Testis (tissue), 3 donors: Measurements from ENCODE around the gene PFKL. TPM values are rescaled to one million over a fixed set of nuclear protein-coding genes. Genes with fewer than 3 reads are reported as not detected.

ENCODE experiments used
- DNase-seq: peaks from one replicate; pipeline ENCODE4 v3.0.0-alpha.2; 2019
- H3K27ac ChIP-seq, 2 donors: fragments of 200-600 bp; sonication (generic); one replicate each; pipeline ENCODE4 v1.5.1; 2019
- H3K27me3 ChIP-seq: fragments of 200-600 bp; sonication (generic); one replicate; pipeline ENCODE4 v1.5.1; 2019
- H3K36me3 ChIP-seq: fragments of 200-600 bp; sonication (generic); one replicate; pipeline ENCODE4 v1.5.1; 2017; ENCODE audit warnings: low read depth; ENCODE audit errors: missing control alignments
- H3K4me1 ChIP-seq: fragments of 200-600 bp; sonication (generic); one replicate; pipeline ENCODE4 v1.5.1; 2019
- H3K4me3 ChIP-seq, 2 donors: fragments of 200-600 bp; sonication (generic); one replicate each; pipeline ENCODE4 v1.5.1; 2017 to 2019
- H3K9me3 ChIP-seq: fragments of 200-600 bp; sonication (generic); one replicate; pipeline ENCODE4 v1.5.1; 2017
- POLR2A ChIP-seq: fragments of 450-650 bp; IDR thresholded peaks from one replicate; pipeline ENCODE4 v1.6.1; 2017; ENCODE audit warnings: antibody characterized with exemption, mild to moderate bottlenecking, moderate library complexity
- WGBS, 2 donors: methylation state at CpG; one replicate each; pipeline ENCODE4 v1.1.5; 2018; 5-methylcytosine and 5-hydroxymethylcytosine counted together
- intact Hi-C: fragments of 100-400 bp; cut with DNase I; formaldehyde crosslinking; loops from one replicate; pipeline ENCODE4 v1.15.1; 2023; ENCODE audit warnings: low total_unique reads
- polyA plus RNA-seq: library from polyadenylated mRNA; stranded (reverse); fragments of 350-450 nt; fragmentation: Illumina TruSeq; extraction: RNeasy Lipid Tissue Mini Kit (QIAGEN cat#74804); gene quantifications from one replicate; pipeline ENCODE4 v1.2.3, GENCODE V29; 2014; ENCODE audit warnings: low read depth, low replicate concordance; ENCODE audit not compliant: insufficient read depth
- total RNA-seq, 2 donors: library from RNA; depleted of rRNA; stranded (reverse); fragments of >200 nt; gene quantifications; one replicate each; pipeline ENCODE4 v1.2.3, GENCODE V29; 2016
- TF ChIP-seq, protein P1 (sequence below), 3 experiments: fragments of 450-650 bp in 2 of 3; fragments of 200-600 bp in 1 of 3; sonication (generic) in 1 of 3; IDR thresholded peaks; one replicate each; pipeline ENCODE4 v1.5.1; 2016 to 2019; ENCODE audit warnings: antibody characterized with exemption in 3 of 3, mild to moderate bottlenecking in 2 of 3, moderate library complexity in 1 of 3

The PFKL gene
- total and polyA plus RNA-seq, 3 donors from 2014 or later: 132 to 298 (median 213) TPM

DNA sequence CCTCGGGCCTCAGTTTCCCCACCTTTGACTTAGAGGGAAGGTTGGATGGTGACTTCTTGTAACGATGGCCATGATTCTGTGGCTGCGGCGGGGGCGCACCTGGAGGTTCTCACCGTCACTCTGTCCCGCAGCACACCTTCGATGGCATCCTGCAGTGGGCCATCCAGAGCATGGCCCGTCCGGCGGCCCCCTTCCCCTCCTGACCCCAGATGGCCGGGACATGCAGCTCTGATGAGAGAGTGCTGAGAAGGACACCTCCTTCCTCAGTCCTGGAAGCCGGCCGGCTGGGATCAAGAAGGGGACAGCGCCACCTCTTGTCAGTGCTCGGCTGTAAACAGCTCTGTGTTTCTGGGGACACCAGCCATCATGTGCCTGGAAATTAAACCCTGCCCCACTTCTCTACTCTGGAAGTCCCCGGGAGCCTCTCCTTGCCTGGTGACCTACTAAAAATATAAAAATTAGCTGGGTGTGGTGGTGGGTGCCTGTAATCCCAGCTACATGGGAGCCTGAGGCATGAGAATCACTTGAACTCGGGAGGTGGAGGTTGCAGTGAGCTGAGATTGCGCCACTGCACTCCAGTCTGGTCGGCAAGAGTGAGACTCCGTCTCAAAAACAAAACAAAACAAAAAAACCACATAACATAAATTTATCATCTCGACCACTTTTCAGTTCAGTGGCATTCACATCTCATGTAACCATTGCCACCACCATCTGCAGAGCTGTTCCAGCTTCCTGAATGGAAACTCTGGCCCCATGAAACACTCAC lies 2.1 kb upstream of the PFKL start:
- H3K27ac ChIP-seq: no peak overlapping the region
- H3K4me3 ChIP-seq: no peak overlapping the region
- 48 to 49% methylated on average over 10 to 22 of the region's 22 CpGs for WGBS, 2 donors
- TF ChIP-seq, protein P1, sequence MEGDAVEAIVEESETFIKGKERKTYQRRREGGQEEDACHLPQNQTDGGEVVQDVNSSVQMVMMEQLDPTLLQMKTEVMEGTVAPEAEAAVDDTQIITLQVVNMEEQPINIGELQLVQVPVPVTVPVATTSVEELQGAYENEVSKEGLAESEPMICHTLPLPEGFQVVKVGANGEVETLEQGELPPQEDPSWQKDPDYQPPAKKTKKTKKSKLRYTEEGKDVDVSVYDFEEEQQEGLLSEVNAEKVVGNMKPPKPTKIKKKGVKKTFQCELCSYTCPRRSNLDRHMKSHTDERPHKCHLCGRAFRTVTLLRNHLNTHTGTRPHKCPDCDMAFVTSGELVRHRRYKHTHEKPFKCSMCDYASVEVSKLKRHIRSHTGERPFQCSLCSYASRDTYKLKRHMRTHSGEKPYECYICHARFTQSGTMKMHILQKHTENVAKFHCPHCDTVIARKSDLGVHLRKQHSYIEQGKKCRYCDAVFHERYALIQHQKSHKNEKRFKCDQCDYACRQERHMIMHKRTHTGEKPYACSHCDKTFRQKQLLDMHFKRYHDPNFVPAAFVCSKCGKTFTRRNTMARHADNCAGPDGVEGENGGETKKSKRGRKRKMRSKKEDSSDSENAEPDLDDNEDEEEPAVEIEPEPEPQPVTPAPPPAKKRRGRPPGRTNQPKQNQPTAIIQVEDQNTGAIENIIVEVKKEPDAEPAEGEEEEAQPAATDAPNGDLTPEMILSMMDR (IDR thresholded peaks at IDR 0.05): peak; percentile 67 to 88 (median 70)
- TF ChIP-seq POLR2A: no peak
- peaks cover 37% of the 10 kb centered on the region for H3K4me1 ChIP-seq
- H3K36me3 ChIP-seq: no peaks in the 10 kb centered on the region
- intact Hi-C loops: no loop called here
- H3K9me3 ChIP-seq: no peaks in the 10 kb centered on the region
- H3K27me3 ChIP-seq: no peaks in the 10 kb centered on the region
- peak; percentile 93 for DNase-seq

DNA sequence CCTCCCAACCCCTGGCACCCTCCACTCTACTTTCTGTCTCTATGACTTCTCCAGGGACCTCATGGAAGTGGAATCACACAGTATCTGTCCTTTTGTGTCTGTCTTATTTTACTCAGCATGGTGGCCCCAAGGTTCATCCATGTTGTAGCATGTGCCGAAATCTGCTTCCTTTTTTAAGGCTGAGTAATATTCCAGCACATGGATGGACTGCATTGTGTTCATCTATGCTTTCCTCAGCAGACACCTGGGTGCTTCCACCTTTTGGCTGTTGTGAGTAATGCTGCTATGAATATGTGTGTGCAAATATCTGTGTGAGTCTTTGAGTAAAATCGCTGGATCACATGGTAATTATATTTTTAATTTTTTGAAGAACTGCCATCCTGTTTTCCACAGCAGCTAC lies 1.6 kb upstream of the PFKL start:
- Histone ChIP-seq H3K27me3 (no peaks in the 10 kb centered on the region), H3K9me3 (no peaks in the 10 kb centered on the region), H3K27ac (no peak overlapping the region), H3K4me3 (no peak overlapping the region), H3K36me3 (no peaks in the 10 kb centered on the region), H3K4me1 (peaks cover 42% of the 10 kb centered on the region)
- no peak for TF ChIP-seq POLR2A
- TF ChIP-seq, protein P1 (IDR thresholded peaks at IDR 0.05): peak in 1 of 3 experiments; percentile 23
- intact Hi-C loops: no loop called here
- DNase-seq: no peak
- WGBS, 2 donors: 84 to 87% methylated on average over 2 of the region's 2 CpGs

GRCh38 chr21:44299085-44299457 lies 782 bp upstream of the PFKL start:
- no peaks in the 10 kb centered on the region for H3K27me3 ChIP-seq
- intact Hi-C loops: no loop called here
- H3K4me3 ChIP-seq: peak overlapping the region; percentile 77 to 78
- no peak for DNase-seq
- TF ChIP-seq, protein P1 (IDR thresholded peaks at IDR 0.05): no peak
- no peak for TF ChIP-seq POLR2A
- H3K9me3 ChIP-seq: no peaks in the 10 kb centered on the region
- H3K36me3 ChIP-seq: no peaks in the 10 kb centered on the region
- peaks cover 50% of the 10 kb centered on the region for H3K4me1 ChIP-seq
- 20 to 23% methylated on average over 10 of the region's 10 CpGs for whole genome bisulfite sequencing, 2 donors
- H3K27ac ChIP-seq: peak overlapping the region; percentile 87 to 94

DNA sequence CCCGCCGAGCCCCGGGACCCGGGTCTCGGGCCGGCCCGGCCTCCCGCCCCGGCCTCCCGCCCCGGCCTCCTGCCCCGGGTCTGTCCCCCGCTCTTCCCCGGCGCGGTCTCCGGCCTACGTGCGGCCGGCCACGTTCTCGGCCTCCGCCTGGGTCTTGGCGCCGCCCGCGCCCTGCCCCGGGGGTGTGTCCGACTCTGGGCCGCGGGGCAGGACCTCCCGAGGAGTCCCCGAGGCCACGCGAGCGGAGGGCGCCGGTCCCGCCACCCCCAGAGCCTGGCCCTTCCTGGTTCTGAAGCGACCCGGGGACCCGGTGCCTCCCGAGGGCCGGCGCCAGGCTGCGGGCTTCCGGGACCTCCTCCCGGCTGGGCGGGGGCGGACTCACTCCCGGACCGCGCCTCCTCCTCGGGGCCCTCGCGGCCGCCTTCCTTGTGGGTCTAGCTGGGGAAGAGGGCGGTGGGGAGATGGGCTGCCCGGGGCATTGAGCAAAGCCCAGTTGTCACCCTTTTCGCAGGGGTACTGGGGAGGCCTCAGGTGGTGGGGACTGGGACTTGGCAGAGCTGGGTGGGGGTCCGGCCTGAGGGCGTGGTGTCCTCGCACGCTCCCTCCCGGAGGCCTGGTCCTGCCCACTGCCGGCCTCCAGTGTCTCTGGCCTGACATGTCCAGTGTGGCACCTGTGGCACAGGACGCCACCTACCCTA lies 558 bp downstream of the PFKL start:
- Histone ChIP-seq H3K36me3 (no peaks in the 10 kb centered on the region), H3K27ac (peak overlapping the region; percentile 59 to 87), H3K4me3 (peak overlapping the region; percentile 78 to 83), H3K4me1 (peaks cover 51% of the 10 kb centered on the region), H3K27me3 (no peaks in the 10 kb centered on the region), H3K9me3 (no peaks in the 10 kb centered on the region)
- TF ChIP-seq, protein P1 (IDR thresholded peaks at IDR 0.05): no peak
- intact Hi-C loops: no loop called here
- DNase-seq: peak; percentile 70
- WGBS, 2 donors: 0 to 2% methylated on average over 11 to 31 of the region's 67 CpGs
